ENCODE data around the gene GVQW3. TPM values are rescaled to one million over a fixed set of nuclear protein-coding genes. Genes with fewer than 3 reads are reported as not detected.

Gene GVQW3
- total and polyA plus RNA-seq, 2 of the 13 experiments (the other 11 are each of a cell fraction or from before 2014, with no cell fraction given): 5.0 to 5.6 TPM

DNA sequence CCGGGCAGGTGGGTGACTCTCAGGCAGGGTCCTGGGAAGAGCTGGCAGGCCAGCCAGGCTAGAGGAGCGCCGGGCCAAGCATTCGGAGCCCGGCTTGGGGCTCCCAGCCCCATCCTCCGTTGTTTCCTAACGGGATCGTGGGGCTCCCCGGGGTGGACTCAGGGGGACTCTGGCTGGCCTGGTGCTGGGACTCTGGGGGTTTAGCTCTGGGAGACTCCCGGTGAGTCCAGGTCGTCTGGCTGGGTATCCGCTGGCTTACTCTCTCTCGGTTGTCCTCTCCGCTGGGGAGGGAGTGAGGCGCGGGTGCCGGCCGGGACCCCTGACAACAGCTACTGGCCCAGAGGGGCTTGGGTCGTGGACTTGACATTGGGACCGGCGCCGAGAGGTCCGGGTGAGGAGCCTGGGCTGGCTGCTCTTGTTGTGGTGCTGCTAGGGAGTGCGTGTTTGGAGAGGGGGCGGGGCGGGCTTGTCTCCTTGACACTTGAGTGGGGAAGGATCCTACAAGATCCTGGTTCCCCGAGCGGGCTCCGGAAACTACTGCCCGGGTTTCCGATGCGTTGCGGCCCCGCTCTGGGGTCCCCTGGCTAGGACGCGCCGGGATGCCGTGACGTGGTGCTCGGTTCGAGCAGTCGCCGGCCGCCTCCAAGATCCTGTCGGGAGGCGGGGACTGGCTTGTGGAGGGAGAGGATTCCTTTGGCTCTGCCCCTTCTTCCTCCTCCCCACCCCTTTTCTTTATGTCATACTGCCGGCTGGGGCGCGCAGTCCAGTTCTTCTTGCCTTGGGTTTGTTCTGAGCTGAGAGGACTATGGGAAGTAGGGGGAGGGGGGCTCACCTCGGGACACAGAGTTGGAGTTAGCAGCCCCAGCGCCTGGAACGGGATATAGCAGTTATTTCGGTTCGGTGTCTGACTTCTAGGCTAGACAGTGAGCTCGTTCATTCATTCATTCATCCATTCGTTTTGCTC lies 64.3 kb downstream of the GVQW3 start (continued):
- TF ChIP-seq ZNF629 (CRISPR knock-in tag; conservative IDR thresholded peaks at IDR 0.05) (no peak), ZIK1 (CRISPR knock-in tag; IDR thresholded peaks at IDR 0.05; ENCODE audit: borderline replicate concordance, low read depth) (no peak; the same call in 1 of the 2 replicates), SAP130 (CRISPR knock-in tag; IDR thresholded peaks at IDR 0.05; ENCODE audit: low read depth) (peak; percentile 75), ZNF207 (IDR thresholded peaks at IDR 0.05; ENCODE audit: borderline replicate concordance) (no peak), ZNF343 (CRISPR knock-in tag; IDR thresholded peaks at IDR 0.05) (no peak), ZNF776 (CRISPR knock-in tag; IDR thresholded peaks at IDR 0.05) (no peak), BCL6 (CRISPR knock-in tag; IDR thresholded peaks at IDR 0.05) (no peak), KDM5A (IDR thresholded peaks at IDR 0.05; ENCODE audit: borderline replicate concordance, low read length) (peak; percentile 77), ZFAT (CRISPR knock-in tag; conservative IDR thresholded peaks at IDR 0.05) (no peak), ZNF180 (CRISPR knock-in tag; IDR thresholded peaks at IDR 0.05; ENCODE audit: borderline replicate concordance, low read depth) (no peak), MXI1 (IDR thresholded peaks at IDR 0.05; ENCODE audit: borderline replicate concordance, low read depth, low read length) (peak; percentile 18; the same call in 1 of the 3 replicates), HHEX (CRISPR knock-in tag; IDR thresholded peaks at IDR 0.05) (no peak), CHD4 (IDR thresholded peaks at IDR 0.05; ENCODE audit: borderline replicate concordance, low read length) (no peak; the same call in 1 of the 2 replicates), PHF8 (CRISPR knock-in tag; IDR thresholded peaks at IDR 0.05) (no peak), ZNF788 (CRISPR knock-in tag; IDR thresholded peaks at IDR 0.05; ENCODE audit: borderline replicate concordance) (no peak)
- TF ChIP-seq, protein P1, sequence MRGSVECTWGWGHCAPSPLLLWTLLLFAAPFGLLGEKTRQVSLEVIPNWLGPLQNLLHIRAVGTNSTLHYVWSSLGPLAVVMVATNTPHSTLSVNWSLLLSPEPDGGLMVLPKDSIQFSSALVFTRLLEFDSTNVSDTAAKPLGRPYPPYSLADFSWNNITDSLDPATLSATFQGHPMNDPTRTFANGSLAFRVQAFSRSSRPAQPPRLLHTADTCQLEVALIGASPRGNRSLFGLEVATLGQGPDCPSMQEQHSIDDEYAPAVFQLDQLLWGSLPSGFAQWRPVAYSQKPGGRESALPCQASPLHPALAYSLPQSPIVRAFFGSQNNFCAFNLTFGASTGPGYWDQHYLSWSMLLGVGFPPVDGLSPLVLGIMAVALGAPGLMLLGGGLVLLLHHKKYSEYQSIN (CRISPR knock-in tag; IDR thresholded peaks at IDR 0.05; ENCODE audit: borderline replicate concordance): no peak
- TF ChIP-seq, protein P2, sequence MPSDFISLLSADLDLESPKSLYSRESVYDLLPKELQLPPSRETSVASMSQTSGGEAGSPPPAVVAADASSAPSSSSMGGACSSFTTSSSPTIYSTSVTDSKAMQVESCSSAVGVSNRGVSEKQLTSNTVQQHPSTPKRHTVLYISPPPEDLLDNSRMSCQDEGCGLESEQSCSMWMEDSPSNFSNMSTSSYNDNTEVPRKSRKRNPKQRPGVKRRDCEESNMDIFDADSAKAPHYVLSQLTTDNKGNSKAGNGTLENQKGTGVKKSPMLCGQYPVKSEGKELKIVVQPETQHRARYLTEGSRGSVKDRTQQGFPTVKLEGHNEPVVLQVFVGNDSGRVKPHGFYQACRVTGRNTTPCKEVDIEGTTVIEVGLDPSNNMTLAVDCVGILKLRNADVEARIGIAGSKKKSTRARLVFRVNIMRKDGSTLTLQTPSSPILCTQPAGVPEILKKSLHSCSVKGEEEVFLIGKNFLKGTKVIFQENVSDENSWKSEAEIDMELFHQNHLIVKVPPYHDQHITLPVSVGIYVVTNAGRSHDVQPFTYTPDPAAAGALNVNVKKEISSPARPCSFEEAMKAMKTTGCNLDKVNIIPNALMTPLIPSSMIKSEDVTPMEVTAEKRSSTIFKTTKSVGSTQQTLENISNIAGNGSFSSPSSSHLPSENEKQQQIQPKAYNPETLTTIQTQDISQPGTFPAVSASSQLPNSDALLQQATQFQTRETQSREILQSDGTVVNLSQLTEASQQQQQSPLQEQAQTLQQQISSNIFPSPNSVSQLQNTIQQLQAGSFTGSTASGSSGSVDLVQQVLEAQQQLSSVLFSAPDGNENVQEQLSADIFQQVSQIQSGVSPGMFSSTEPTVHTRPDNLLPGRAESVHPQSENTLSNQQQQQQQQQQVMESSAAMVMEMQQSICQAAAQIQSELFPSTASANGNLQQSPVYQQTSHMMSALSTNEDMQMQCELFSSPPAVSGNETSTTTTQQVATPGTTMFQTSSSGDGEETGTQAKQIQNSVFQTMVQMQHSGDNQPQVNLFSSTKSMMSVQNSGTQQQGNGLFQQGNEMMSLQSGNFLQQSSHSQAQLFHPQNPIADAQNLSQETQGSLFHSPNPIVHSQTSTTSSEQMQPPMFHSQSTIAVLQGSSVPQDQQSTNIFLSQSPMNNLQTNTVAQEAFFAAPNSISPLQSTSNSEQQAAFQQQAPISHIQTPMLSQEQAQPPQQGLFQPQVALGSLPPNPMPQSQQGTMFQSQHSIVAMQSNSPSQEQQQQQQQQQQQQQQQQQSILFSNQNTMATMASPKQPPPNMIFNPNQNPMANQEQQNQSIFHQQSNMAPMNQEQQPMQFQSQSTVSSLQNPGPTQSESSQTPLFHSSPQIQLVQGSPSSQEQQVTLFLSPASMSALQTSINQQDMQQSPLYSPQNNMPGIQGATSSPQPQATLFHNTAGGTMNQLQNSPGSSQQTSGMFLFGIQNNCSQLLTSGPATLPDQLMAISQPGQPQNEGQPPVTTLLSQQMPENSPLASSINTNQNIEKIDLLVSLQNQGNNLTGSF (CRISPR knock-in tag; IDR thresholded peaks at IDR 0.05): no peak
- TF ChIP-seq, protein P3, sequence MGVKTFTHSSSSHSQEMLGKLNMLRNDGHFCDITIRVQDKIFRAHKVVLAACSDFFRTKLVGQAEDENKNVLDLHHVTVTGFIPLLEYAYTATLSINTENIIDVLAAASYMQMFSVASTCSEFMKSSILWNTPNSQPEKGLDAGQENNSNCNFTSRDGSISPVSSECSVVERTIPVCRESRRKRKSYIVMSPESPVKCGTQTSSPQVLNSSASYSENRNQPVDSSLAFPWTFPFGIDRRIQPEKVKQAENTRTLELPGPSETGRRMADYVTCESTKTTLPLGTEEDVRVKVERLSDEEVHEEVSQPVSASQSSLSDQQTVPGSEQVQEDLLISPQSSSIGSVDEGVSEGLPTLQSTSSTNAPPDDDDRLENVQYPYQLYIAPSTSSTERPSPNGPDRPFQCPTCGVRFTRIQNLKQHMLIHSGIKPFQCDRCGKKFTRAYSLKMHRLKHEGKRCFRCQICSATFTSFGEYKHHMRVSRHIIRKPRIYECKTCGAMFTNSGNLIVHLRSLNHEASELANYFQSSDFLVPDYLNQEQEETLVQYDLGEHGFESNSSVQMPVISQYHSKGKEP (CRISPR knock-in tag; IDR thresholded peaks at IDR 0.05): no peak
- TF ChIP-seq, protein P4, sequence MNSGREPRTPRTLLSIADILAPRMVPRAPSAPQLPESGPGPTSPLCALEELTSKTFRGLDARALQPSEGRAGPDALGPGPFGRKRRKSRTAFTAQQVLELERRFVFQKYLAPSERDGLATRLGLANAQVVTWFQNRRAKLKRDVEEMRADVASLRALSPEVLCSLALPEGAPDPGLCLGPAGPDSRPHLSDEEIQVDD (CRISPR knock-in tag; IDR thresholded peaks at IDR 0.05; ENCODE audit: borderline replicate concordance): no peak
- TF ChIP-seq, protein P5, sequence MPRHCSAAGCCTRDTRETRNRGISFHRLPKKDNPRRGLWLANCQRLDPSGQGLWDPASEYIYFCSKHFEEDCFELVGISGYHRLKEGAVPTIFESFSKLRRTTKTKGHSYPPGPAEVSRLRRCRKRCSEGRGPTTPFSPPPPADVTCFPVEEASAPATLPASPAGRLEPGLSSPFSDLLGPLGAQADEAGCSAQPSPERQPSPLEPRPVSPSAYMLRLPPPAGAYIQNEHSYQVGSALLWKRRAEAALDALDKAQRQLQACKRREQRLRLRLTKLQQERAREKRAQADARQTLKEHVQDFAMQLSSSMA (CRISPR knock-in tag; IDR thresholded peaks at IDR 0.05): no peak
